NCI-H128 (cell line): ENCODE data around the gene RNPEPL1.

ENCODE experiments used
- DNase-seq: peaks from one replicate; lab custom pipeline; 2025; ENCODE audit not compliant: unreplicated experiment; lab: John Stamatoyannopoulos, UW

The RNPEPL1 gene

GRCh38 chr2:240576036-240576435, 7.8 kb downstream of the RNPEPL1 start:
- no peak for DNase-seq

- DNase-seq, result no peak
These were observed 8.3 kb downstream of the RNPEPL1 start for GRCh38 chr2:240576436-240577205.

- DNase-seq, result no peak
These were observed 9.2 kb downstream of the RNPEPL1 start for GRCh38 chr2:240577281-240578109.

GRCh38 chr2:240578110-240578450, 9.8 kb downstream of the RNPEPL1 start:
- DNase-seq, result no peak

GRCh38 chr2:240578488-240578887, 10.2 kb downstream of the RNPEPL1 start:
- no peak for DNase-seq

GRCh38 chr2:240579071-240579762, 10.9 kb downstream of the RNPEPL1 start:
- DNase-seq, result no peak

GRCh38 chr2:240579771-240580614, 11.7 kb downstream of the RNPEPL1 start:
- no peak for DNase-seq

- no peak for DNase-seq
These were observed 13.5 kb downstream of the RNPEPL1 start for GRCh38 chr2:240581811-240582210.

- DNase-seq, result no peak
These were observed 14.5 kb downstream of the RNPEPL1 start for GRCh38 chr2:240582781-240583180.

GRCh38 chr2:240583774-240584173, 15.5 kb downstream of the RNPEPL1 start:
- DNase-seq, result no peak

GRCh38 chr2:240584486-240585031, 16.3 kb downstream of the RNPEPL1 start:
- no peak for DNase-seq

GRCh38 chr2:240585101-240585500, 16.8 kb downstream of the RNPEPL1 start:
- no peak for DNase-seq

GRCh38 chr2:240585681-240586197, 17.5 kb downstream of the RNPEPL1 start:
- DNase-seq, result no peak

- peak; percentile 86 for DNase-seq
These were observed 18.1 kb downstream of the RNPEPL1 start, which contains the start of gene CAPN10 for GRCh38 chr2:240586198-240586918. CAPN10 (plus strand) TSS chr2:240586734; CDS start chr2:240586912, 178 bp downstream.

- DNase-seq, result peak; percentile 26
These were observed 18.9 kb downstream of the RNPEPL1 start for GRCh38 chr2:240586919-240587800.

GRCh38 chr2:240588006-240588655, 19.8 kb downstream of the RNPEPL1 start:
- no peak for DNase-seq

- no peak for DNase-seq
These were observed 20.4 kb downstream of the RNPEPL1 start for GRCh38 chr2:240588669-240589068.

- DNase-seq, result no peak
These were observed 21.1 kb downstream of the RNPEPL1 start for GRCh38 chr2:240589375-240589774.
